Activated CD4-positive, alpha-beta T cell treated with anti-CD3 and anti-CD28 coated beads for 4 hours (primary cell): ENCODE data around the gene ACOT8.
"Not testable (repeated sequence)": the region's sequence is repeated elsewhere in the genome, so short reads cannot be mapped to it uniquely, and the experiment has no call there.

Experiments
- DNase-seq, 2 donors: peaks; one replicate each; pipeline ENCODE4 v3.0.0-alpha.2; 2020

The ACOT8 gene

GRCh38 chr20:45823949-45824835 is 33.0 kb downstream of the ACOT8 start:
- DNase-seq = peak; percentile 46 to 52

GRCh38 chr20:45822857-45823256 is 34.3 kb downstream of the ACOT8 start:
- no peak for DNase-seq

GRCh38 chr20:45821947-45822346 is 35.2 kb downstream of the ACOT8 start:
- no peak for DNase-seq

GRCh38 chr20:45819466-45819865 is 37.7 kb downstream of the ACOT8 start:
- no peak for DNase-seq

GRCh38 chr20:45818239-45818638 is 39.0 kb downstream of the ACOT8 start:
- DNase-seq = no peak

GRCh38 chr20:45817376-45818194 is 39.6 kb downstream of the ACOT8 start:
- DNase-seq = no peak

- no peak for DNase-seq
Observed at GRCh38 chr20:45816951-45817350, 40.2 kb downstream of the ACOT8 start.

- DNase-seq = no peak
Observed at GRCh38 chr20:45814314-45814713, 42.9 kb downstream of the ACOT8 start.

GRCh38 chr20:45813489-45813888 is 43.7 kb downstream of the ACOT8 start:
- no peak for DNase-seq

- no peak for DNase-seq
Observed at GRCh38 chr20:45813006-45813340, 44.2 kb downstream of the ACOT8 start.

- peak; percentile 90 to 91 for DNase-seq
Observed at GRCh38 chr20:45812157-45813005, 44.8 kb downstream of the ACOT8 start, which contains the start of gene UBE2C. TSS of gene UBE2C (plus strand) at chr20:45812644. CDS start at chr20:45812696, 52 bp downstream.

GRCh38 chr20:45810191-45810970 is 46.8 kb downstream of the ACOT8 start:
- no peak for DNase-seq

- DNase-seq = no peak
Observed at GRCh38 chr20:45801851-45802250, 55.3 kb downstream of the ACOT8 start.

GRCh38 chr20:45798935-45799642 is 58.1 kb downstream of the ACOT8 start:
- DNase-seq = peak; percentile 53 to 70

GRCh38 chr20:45797955-45798354 is 59.2 kb downstream of the ACOT8 start:
- not testable (repeated sequence) for DNase-seq

- not testable (repeated sequence) for DNase-seq
Observed at GRCh38 chr20:45797510-45797909, 59.7 kb downstream of the ACOT8 start.

- DNase-seq = no peak
Observed at GRCh38 chr20:45796337-45797065, 60.7 kb downstream of the ACOT8 start.

GRCh38 chr20:45792317-45793118 is 64.7 kb downstream of the ACOT8 start:
- DNase-seq = peak in 1 of 2 donors; percentile 2
